HepG2 (cell line): ENCODE data around the gene SKI. TPM values are rescaled to one million over a fixed set of nuclear protein-coding genes. Genes with fewer than 3 reads are reported as not detected.

Experiments
- AGO2 ChIP-seq: fragments of 200-400 bp; formaldehyde crosslinking; optimal IDR thresholded peaks from 2 replicates; pipeline ENCODE3; 2017; ENCODE audit warnings: mild to moderate bottlenecking, low read depth, low read length, moderate library complexity
- AHR ChIP-seq: IDR thresholded peaks from 2 replicates; pipeline ENCODE4 v1.6.1; 2018; ENCODE audit warnings: missing genetic modification reagents, missing compliant biosample characterization
- ATF3 ChIP-seq: sonication (generic); formaldehyde crosslinking; IDR thresholded peaks from 2 replicates; pipeline ENCODE4 v1.4.0; 2020; ENCODE audit warnings: missing genetic modification reagents
- BORCS8-MEF2B ChIP-seq: sonication (generic); formaldehyde crosslinking; IDR thresholded peaks from 2 replicates; pipeline ENCODE4 v1.8.0; 2022; ENCODE audit warnings: mild to moderate bottlenecking, missing genetic modification reagents
- CREM ChIP-seq, 2 experiments: sonication (generic) in 1 of 2; formaldehyde crosslinking in 1 of 2; IDR thresholded peaks; 2 replicates each; pipeline versions ENCODE4 v1.4.0 to v1.6.1; 2016 to 2020; ENCODE audit warnings: antibody characterized with exemption in 1 of 2, mild to moderate bottlenecking in 1 of 2, missing genetic modification reagents in 1 of 2
- DNMT3B ChIP-seq: conservative IDR thresholded peaks from 2 replicates; pipeline ENCODE4 v1.6.1; 2016; ENCODE audit warnings: missing biosample characterization, control low read depth
- FOXJ3 ChIP-seq: sonication (generic); formaldehyde crosslinking; IDR thresholded peaks from 2 replicates; pipeline ENCODE4 v1.4.0; 2020; ENCODE audit warnings: missing genetic modification reagents, mild to moderate bottlenecking, borderline replicate concordance
- GABPA ChIP-seq, 2 experiments: IDR thresholded peaks; 2 replicates each; pipeline ENCODE4 v1.6.1; 2011 to 2016; ENCODE audit warnings: low read depth in 2 of 2, low read length in 1 of 2, missing biosample characterization in 1 of 2, missing genetic modification characterization in 1 of 2
- GPBP1L1 ChIP-seq: sonication (generic); formaldehyde crosslinking; IDR thresholded peaks from 2 replicates; pipeline ENCODE4 v1.5.0; 2020; ENCODE audit warnings: mild to moderate bottlenecking, missing genetic modification reagents
- HNF1B ChIP-seq: sonication (generic); formaldehyde crosslinking; IDR thresholded peaks from 2 replicates; pipeline ENCODE4 v1.5.1; 2020; ENCODE audit warnings: mild to moderate bottlenecking, moderate library complexity, missing genetic modification reagents
- HNF4A ChIP-seq: sonication (generic); formaldehyde crosslinking; IDR thresholded peaks from 2 replicates; pipeline ENCODE4 v1.4.0; 2020; ENCODE audit warnings: missing genetic modification reagents
- KDM5A ChIP-seq: fragments of 200-600 bp; sonication (generic); IDR thresholded peaks from 2 replicates; pipeline ENCODE4 v1.7.0; 2018; ENCODE audit warnings: antibody characterized with exemption, mild to moderate bottlenecking, low read length, borderline replicate concordance
- MTERF4 ChIP-seq: sonication (generic); formaldehyde crosslinking; IDR thresholded peaks from 2 replicates; pipeline ENCODE4 v1.8.0; 2023; ENCODE audit warnings: mild to moderate bottlenecking, missing genetic modification reagents
- SIX4 ChIP-seq: sonication (generic); formaldehyde crosslinking; IDR thresholded peaks from 2 replicates; pipeline ENCODE4 v1.4.0; 2020; ENCODE audit warnings: missing genetic modification reagents
- SMAD9 ChIP-seq: sonication (generic); formaldehyde crosslinking; IDR thresholded peaks from 2 replicates; pipeline ENCODE4 v1.5.1; 2020; ENCODE audit warnings: mild to moderate bottlenecking, missing genetic modification reagents
- THAP7 ChIP-seq: sonication (generic); formaldehyde crosslinking; IDR thresholded peaks from 2 replicates; pipeline ENCODE4 v1.8.1; 2023; ENCODE audit warnings: mild to moderate bottlenecking, missing genetic modification reagents
- THRA ChIP-seq: sonication (generic); formaldehyde crosslinking; IDR thresholded peaks from 2 replicates; pipeline ENCODE4 v1.4.0; 2020; ENCODE audit warnings: missing genetic modification reagents, borderline replicate concordance
- XBP1 ChIP-seq: sonication (generic); formaldehyde crosslinking; IDR thresholded peaks from 2 replicates; pipeline ENCODE4 v1.5.0; 2020; ENCODE audit warnings: missing genetic modification reagents
- ZNF207 ChIP-seq: fragments of 450-650 bp; IDR thresholded peaks from 2 replicates; pipeline ENCODE4 v1.6.1; 2016; ENCODE audit warnings: antibody characterized with exemption, borderline replicate concordance
- ZNF260 ChIP-seq: sonication (generic); formaldehyde crosslinking; IDR thresholded peaks from 2 replicates; pipeline ENCODE4 v1.4.0; 2020; ENCODE audit warnings: missing genetic modification reagents, low read depth, mild to moderate bottlenecking, borderline replicate concordance
- ZNF761 ChIP-seq: sonication (generic); formaldehyde crosslinking; conservative IDR thresholded peaks from 2 replicates; pipeline ENCODE4 v1.4.0; 2020; ENCODE audit warnings: mild to moderate bottlenecking, missing genetic modification reagents
- ZNF777 ChIP-seq: sonication (generic); formaldehyde crosslinking; IDR thresholded peaks from 2 replicates; pipeline ENCODE4 v1.4.0; 2020; ENCODE audit warnings: missing genetic modification reagents
- ZSCAN31 ChIP-seq: sonication (generic); formaldehyde crosslinking; IDR thresholded peaks from 2 replicates; pipeline ENCODE4 v1.5.0; 2020; ENCODE audit warnings: low read depth, mild to moderate bottlenecking, missing genetic modification reagents
- polyA plus RNA-seq, 8 experiments: library from polyadenylated mRNA; depleted of rRNA in 3 of 8; stranded (reverse) in 7 of 8; unstranded in 1 of 8; fragments of >200 nt; fragmentation: Illumina TruSeq in 4 of 8; extraction: Trizol in 4 of 8; gene quantifications; 2 replicates each; pipeline versions ENCODE4 v1.2.1 to v1.2.3, GENCODE V29; 2011 to 2016; ENCODE audit warnings: low read depth in 4 of 8, missing spikeins in 1 of 8, mixed read lengths in 1 of 8; ENCODE audit not compliant: insufficient read depth in 1 of 8
- total RNA-seq, 5 experiments: library from RNA; depleted of rRNA; stranded (reverse); fragments of >200 nt; fragmentation: Illumina TruSeq; extraction: Trizol; gene quantifications; 2 replicates each; pipeline ENCODE4 v1.2.3, GENCODE V29; 2016; ENCODE audit warnings: low read depth in 1 of 5

The SKI gene
- total and polyA plus RNA-seq, 2 of the 13 experiments (the other 11 are each of a cell fraction or from before 2014, with no cell fraction given), result 4.7 to 6.9 TPM

- no peak for TF ChIP-seq HNF1B (CRISPR knock-in tag)
- no peak for TF ChIP-seq SMAD9 (CRISPR knock-in tag)
- 0 out of 2 replicates have a peak, but pooled peaks have one; percentile 42 for TF ChIP-seq ZSCAN31 (CRISPR knock-in tag)
- TF ChIP-seq ATF3 (CRISPR knock-in tag), result no peak
- TF ChIP-seq CREM (IDR thresholded peaks at IDR 0.05), result no peak; the same call in 1 of the 2 replicates
- TF ChIP-seq CREM (CRISPR knock-in tag; IDR thresholded peaks at IDR 0.05), result no peak
- TF ChIP-seq BORCS8-MEF2B (CRISPR knock-in tag), result peak; percentile 54
- TF ChIP-seq HNF4A (CRISPR knock-in tag), result peak; percentile 83
- peak; percentile 21; the same call in 1 of the 2 replicates for TF ChIP-seq FOXJ3 (CRISPR knock-in tag)
- TF ChIP-seq AGO2, result no peak
- no peak for TF ChIP-seq XBP1 (CRISPR knock-in tag)
- 0 out of 2 replicates have a peak, but pooled peaks have one; percentile 18 for TF ChIP-seq THRA (CRISPR knock-in tag)
- TF ChIP-seq ZNF777, result peak; percentile 27; the same call in 1 of the 2 replicates
- TF ChIP-seq MTERF4 (CRISPR knock-in tag), result no peak
- no peak for TF ChIP-seq KDM5A
- TF ChIP-seq THAP7, result no peak
- no peak for TF ChIP-seq ZNF761 (CRISPR knock-in tag)
- TF ChIP-seq GABPA (IDR thresholded peaks at IDR 0.05; ENCODE audit: low read depth, low read length), result no peak
- 0 out of 2 replicates have a peak, but pooled peaks have one; percentile 34 for TF ChIP-seq GABPA (CRISPR knock-in tag; IDR thresholded peaks at IDR 0.05; ENCODE audit: low read depth)
- no peak for TF ChIP-seq ZNF207
- TF ChIP-seq GPBP1L1 (CRISPR knock-in tag), result no peak
- TF ChIP-seq DNMT3B (CRISPR knock-in tag), result no peak
- TF ChIP-seq SIX4, result no peak
- TF ChIP-seq AHR (CRISPR knock-in tag), result no peak
- no peak for TF ChIP-seq ZNF260 (CRISPR knock-in tag)
These were observed 42.4 kb downstream of the SKI start (continued) for GRCh38 chr1:2270260-2271100.
